Measurements from ENCODE around the gene RNF175. TPM values are rescaled to one million over a fixed set of nuclear protein-coding genes. Genes with fewer than 3 reads are reported as not detected.

The RNF175 gene
- total RNA-seq, 4 donors from 2014 or later = 0.96 TPM; not detected in 3

DNA sequence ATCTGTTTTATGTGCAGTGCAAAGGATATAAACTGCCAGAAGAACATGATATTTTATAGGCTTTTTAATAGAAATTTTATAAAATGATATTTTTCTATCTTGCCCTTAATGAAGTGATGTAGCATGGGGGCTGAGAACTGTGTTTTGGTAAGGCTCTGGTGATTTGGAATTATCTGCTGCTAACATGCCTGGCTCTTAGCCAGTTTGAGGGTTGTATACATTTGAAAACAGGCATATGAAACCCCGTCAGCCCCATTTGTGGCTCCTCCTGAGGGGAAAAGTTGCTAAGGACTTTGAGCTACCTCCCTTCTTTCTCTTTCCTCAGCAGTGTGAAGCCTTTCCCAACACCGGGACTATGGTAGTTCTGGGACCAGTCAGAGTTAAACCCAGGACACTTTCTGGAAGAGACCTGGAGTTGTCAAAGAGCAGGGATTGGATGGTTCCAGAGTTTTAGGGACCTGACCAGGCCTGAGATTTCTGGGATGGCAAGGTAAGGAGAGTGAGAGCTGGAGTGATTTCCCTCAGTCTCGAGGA lies 24.4 kb upstream of the RNF175 start:
- intact Hi-C loops (cut with DNase I; ENCODE audit: low total_unique reads) = no loop called here
- H3K9me3 ChIP-seq = no peaks in the 10 kb centered on the region
- H3K4me1 ChIP-seq = peaks cover 7 to 11% (median 9%) of the 10 kb centered on the region in 4 donors
- no peak overlapping the region for H3K27ac ChIP-seq
- no peak for TF ChIP-seq EP300 (IDR thresholded peaks at IDR 0.05; ENCODE audit: low read depth)
- TF ChIP-seq POLR2AphosphoS5 (IDR thresholded peaks at IDR 0.05) = no peak
- TF ChIP-seq POLR2A (IDR thresholded peaks at IDR 0.05) = no peak
- TF ChIP-seq, protein P1, sequence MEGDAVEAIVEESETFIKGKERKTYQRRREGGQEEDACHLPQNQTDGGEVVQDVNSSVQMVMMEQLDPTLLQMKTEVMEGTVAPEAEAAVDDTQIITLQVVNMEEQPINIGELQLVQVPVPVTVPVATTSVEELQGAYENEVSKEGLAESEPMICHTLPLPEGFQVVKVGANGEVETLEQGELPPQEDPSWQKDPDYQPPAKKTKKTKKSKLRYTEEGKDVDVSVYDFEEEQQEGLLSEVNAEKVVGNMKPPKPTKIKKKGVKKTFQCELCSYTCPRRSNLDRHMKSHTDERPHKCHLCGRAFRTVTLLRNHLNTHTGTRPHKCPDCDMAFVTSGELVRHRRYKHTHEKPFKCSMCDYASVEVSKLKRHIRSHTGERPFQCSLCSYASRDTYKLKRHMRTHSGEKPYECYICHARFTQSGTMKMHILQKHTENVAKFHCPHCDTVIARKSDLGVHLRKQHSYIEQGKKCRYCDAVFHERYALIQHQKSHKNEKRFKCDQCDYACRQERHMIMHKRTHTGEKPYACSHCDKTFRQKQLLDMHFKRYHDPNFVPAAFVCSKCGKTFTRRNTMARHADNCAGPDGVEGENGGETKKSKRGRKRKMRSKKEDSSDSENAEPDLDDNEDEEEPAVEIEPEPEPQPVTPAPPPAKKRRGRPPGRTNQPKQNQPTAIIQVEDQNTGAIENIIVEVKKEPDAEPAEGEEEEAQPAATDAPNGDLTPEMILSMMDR (IDR thresholded peaks at IDR 0.05) = no peak
- WGBS, 2 donors (ENCODE audit: low coverage in 1 of 2) = 50 to 63% methylated on average over 2 to 3 of the region's 3 CpGs
- peaks cover 93% of the 10 kb centered on the region for H3K27me3 ChIP-seq
- H3K4me3 ChIP-seq = no peak overlapping the region
- in situ Hi-C loops (cut with MboI; ENCODE audit: low pct_ligation_motif_present in 1 of 4, low pct_unique_long_range_greater_than_20kb in 1 of 4, low sequenced_read_pairs in 3 of 4) = loop anchor here in 2 of 4 donors (25.0 kb wide), 2 partner anchors 528 to 728 kb away; no protein-coding TSS in a partner anchor
- H3K36me3 ChIP-seq = no peaks in the 10 kb centered on the region
- DNase-seq = no peak

DNA sequence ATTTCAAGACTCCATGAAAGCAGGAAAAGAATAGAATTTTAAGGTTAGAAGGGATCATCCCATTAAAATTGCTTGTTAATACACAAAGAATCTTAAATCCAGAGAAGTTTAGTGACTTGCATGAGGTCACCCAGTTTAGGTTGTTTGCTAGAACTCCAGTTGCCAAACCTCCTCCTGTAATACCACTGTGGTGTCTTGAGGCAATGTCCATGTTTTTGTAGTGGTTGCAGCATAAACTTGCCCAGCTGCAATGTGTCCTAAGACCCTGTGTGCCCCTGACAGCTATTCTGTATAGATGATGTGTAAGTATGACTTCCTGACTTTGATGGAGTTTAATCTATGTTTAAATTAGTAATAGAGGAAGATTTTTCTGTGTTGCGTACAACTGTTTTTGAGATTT lies 22.8 kb upstream of the RNF175 start:
- H3K36me3 ChIP-seq = no peaks in the 10 kb centered on the region
- no peak for DNase-seq
- intact Hi-C loops (cut with DNase I; ENCODE audit: low total_unique reads) (no loop called here), in situ Hi-C loops (cut with MboI; ENCODE audit: low pct_ligation_motif_present in 1 of 4, low pct_unique_long_range_greater_than_20kb in 1 of 4, low sequenced_read_pairs in 3 of 4) (loop anchor here in 2 of 4 donors (25.0 kb wide), 2 partner anchors 530 to 730 kb away; no protein-coding TSS in a partner anchor)
- no peak overlapping the region for H3K4me3 ChIP-seq
- no peaks in the 10 kb centered on the region for H3K9me3 ChIP-seq
- no peaks in the 10 kb centered on the region for H3K4me1 ChIP-seq
- TF ChIP-seq POLR2A (IDR thresholded peaks at IDR 0.05) (no peak), EP300 (IDR thresholded peaks at IDR 0.05; ENCODE audit: low read depth) (no peak), POLR2AphosphoS5 (IDR thresholded peaks at IDR 0.05) (no peak)
- TF ChIP-seq, protein P1 (IDR thresholded peaks at IDR 0.05) = no peak
- no peak overlapping the region for H3K27ac ChIP-seq
- 92 to 100% methylated on average over 1 of the region's 1 CpG for WGBS, 2 donors (ENCODE audit: low coverage in 1 of 2)
- H3K27me3 ChIP-seq = peaks cover 85% of the 10 kb centered on the region

DNA sequence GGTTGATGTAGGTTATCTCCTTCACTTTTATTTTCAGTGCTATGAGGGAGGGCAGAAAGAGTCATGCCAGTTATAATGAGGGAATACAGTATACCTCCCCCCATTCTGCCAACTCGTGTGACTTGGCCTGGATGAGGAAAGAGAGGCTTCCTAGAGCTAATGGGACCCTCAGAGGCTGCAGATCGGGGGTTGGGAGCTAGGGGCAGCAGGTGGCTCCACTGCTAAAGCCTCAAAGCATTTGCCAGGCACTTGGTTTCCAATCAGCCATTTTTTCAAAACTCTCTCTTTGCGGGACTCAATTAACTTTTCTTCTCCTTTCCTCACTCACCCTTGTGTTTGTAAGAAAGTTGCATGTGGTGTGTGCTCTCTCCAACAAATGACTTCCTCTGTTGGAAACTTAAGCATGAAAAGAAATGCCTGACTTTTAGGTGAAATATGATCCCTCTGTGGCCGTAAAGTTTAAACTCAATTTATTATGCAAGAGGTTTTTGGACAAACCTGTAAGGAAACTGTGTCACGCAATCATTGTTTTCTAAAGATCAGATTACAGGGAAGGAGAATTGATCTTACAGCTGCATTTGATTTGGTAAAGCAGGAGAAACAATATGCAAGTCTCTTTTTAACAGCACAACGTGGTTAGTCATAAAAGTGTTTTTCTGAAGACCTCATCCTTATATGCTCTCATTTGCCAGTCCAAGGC lies 22.0 kb upstream of the RNF175 start:
- no peaks in the 10 kb centered on the region for H3K4me1 ChIP-seq
- H3K27ac ChIP-seq = no peak overlapping the region
- H3K36me3 ChIP-seq = no peaks in the 10 kb centered on the region
- TF ChIP-seq POLR2AphosphoS5 (IDR thresholded peaks at IDR 0.05) (no peak), EP300 (IDR thresholded peaks at IDR 0.05; ENCODE audit: low read depth) (no peak), POLR2A (IDR thresholded peaks at IDR 0.05) (no peak)
- TF ChIP-seq, protein P1 (IDR thresholded peaks at IDR 0.05) = no peak
- no peak for DNase-seq
- WGBS, 2 donors (ENCODE audit: low coverage in 1 of 2) = 34 to 51% methylated on average over 3 to 6 of the region's 6 CpGs
- in situ Hi-C loops (cut with MboI; ENCODE audit: low pct_ligation_motif_present in 1 of 4, low pct_unique_long_range_greater_than_20kb in 1 of 4, low sequenced_read_pairs in 3 of 4) (loop anchor here in 2 of 4 donors (25.0 kb wide), 2 partner anchors 530 to 730 kb away; no protein-coding TSS in a partner anchor), intact Hi-C loops (cut with DNase I; ENCODE audit: low total_unique reads) (no loop called here)
- no peak overlapping the region for H3K4me3 ChIP-seq
- peaks cover 78% of the 10 kb centered on the region for H3K27me3 ChIP-seq
- no peaks in the 10 kb centered on the region for H3K9me3 ChIP-seq

DNA sequence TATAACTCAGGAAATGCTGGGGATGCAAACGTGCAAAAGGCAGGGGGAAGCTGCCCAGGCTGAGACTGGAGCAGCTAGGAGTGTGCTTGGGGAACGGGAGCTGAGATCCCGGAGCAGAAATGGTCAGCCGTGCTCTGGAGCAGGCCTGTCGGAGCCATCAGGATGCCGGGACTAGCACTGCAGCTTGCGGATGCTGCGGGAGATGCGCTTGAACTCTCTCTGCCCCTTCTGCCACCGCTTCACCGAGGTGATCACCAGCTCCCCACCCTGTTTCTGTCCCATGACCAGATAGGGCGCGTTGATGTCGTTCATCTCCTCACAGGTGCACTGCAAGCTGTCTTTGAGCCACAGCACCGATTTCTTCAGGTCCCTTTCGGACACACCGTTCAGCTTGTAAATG lies 21.5 kb upstream of the RNF175 start:
- H3K27ac ChIP-seq = no peak overlapping the region

More for the DNA sequence above, 21.5 kb upstream of the RNF175 start:
- H3K4me3 ChIP-seq = no peak overlapping the region
- in situ Hi-C loops (cut with MboI; ENCODE audit: low pct_ligation_motif_present in 1 of 4, low pct_unique_long_range_greater_than_20kb in 1 of 4, low sequenced_read_pairs in 3 of 4) (loop anchor here in 2 of 4 donors (25.0 kb wide), 2 partner anchors 531 to 731 kb away; no protein-coding TSS in a partner anchor), intact Hi-C loops (cut with DNase I; ENCODE audit: low total_unique reads) (no loop called here)
- no peak for DNase-seq
- WGBS, 2 donors (ENCODE audit: low coverage in 1 of 2) = 76 to 86% methylated on average over 5 to 17 of the region's 17 CpGs
- H3K27me3 ChIP-seq = peaks cover 72% of the 10 kb centered on the region
- no peaks in the 10 kb centered on the region for H3K36me3 ChIP-seq
- H3K4me1 ChIP-seq = no peaks in the 10 kb centered on the region
- no peaks in the 10 kb centered on the region for H3K9me3 ChIP-seq
- no peak for TF ChIP-seq POLR2A (IDR thresholded peaks at IDR 0.05)
- TF ChIP-seq, protein P1 (IDR thresholded peaks at IDR 0.05) = no peak
- no peak for TF ChIP-seq POLR2AphosphoS5 (IDR thresholded peaks at IDR 0.05)
- TF ChIP-seq EP300 (IDR thresholded peaks at IDR 0.05; ENCODE audit: low read depth) = no peak

Data from transverse colon (tissue), 4 donors.